Neuron (in vitro differentiated cells): ENCODE results near the gene SHKBP1.

Experiments
- H2AFZ ChIP-seq: one replicate; pipeline ENCODE4 v1.6.1; 2013; ENCODE audit warnings: low read depth, mild to moderate bottlenecking, inconsistent platforms, low read length, moderate library complexity
- H3K27me3 ChIP-seq: one replicate; pipeline ENCODE4 v1.6.1; 2013; ENCODE audit warnings: low read length; ENCODE audit not compliant: insufficient read depth
- H3K36me3 ChIP-seq: one replicate; pipeline ENCODE4 v1.6.1; 2013; ENCODE audit warnings: low read length; ENCODE audit not compliant: insufficient read depth
- H3K4me1 ChIP-seq: one replicate; pipeline ENCODE4 v1.6.1; 2013; ENCODE audit warnings: low read length; ENCODE audit not compliant: insufficient read depth
- H3K4me3 ChIP-seq: 2 replicates; pipeline ENCODE4 v1.5.1; 2013; ENCODE audit warnings: mild to moderate bottlenecking, low read length, moderate library complexity
- H3K9me3 ChIP-seq: one replicate; pipeline ENCODE4 v1.6.1; 2013; ENCODE audit warnings: low read length

The SHKBP1 gene, protein sequence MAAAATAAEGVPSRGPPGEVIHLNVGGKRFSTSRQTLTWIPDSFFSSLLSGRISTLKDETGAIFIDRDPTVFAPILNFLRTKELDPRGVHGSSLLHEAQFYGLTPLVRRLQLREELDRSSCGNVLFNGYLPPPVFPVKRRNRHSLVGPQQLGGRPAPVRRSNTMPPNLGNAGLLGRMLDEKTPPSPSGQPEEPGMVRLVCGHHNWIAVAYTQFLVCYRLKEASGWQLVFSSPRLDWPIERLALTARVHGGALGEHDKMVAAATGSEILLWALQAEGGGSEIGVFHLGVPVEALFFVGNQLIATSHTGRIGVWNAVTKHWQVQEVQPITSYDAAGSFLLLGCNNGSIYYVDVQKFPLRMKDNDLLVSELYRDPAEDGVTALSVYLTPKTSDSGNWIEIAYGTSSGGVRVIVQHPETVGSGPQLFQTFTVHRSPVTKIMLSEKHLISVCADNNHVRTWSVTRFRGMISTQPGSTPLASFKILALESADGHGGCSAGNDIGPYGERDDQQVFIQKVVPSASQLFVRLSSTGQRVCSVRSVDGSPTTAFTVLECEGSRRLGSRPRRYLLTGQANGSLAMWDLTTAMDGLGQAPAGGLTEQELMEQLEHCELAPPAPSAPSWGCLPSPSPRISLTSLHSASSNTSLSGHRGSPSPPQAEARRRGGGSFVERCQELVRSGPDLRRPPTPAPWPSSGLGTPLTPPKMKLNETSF

DNA sequence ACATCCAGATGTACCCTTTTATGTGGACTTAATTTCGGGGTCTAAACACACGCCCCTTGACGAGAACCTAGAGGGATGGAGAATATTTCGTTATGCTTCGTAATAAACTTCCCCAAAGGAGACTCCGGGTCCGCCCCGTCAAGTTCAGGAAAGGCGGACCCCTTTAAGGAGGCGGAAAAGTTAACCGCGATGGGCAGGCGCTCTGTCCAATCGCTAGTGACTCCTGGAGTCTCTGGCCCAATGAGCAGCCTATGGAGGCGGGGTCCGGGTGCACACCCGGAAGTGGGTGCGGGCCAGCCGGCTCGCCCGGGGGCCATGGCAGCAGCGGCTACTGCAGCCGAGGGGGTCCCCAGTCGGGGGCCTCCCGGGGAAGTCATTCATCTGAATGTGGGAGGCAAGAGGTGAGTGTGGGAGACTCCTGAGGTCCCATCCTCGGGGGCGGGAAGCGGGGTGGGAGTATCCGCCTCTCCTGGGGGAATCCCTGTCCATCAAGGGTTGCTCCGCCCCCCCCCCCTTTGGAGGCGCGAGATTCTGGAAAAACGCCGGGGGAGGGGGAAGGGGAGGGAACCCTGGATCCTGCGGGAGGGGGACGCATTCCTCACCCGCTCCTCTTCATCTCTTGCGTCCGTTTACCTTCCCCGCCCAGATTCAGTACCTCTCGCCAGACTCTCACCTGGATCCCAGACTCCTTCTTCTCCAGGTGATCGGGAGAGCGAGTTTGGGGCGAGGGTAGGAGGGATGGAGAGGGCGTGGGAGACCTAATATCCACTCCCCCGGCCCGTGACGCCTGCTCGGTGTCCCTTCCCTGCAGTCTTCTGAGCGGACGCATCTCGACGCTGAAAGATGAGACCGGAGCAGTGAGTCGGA is at the start of gene SHKBP1:
Gene SHKBP1 (plus strand): TSS at position 289 of the 867 bp plus-strand sequence. CDS start 27 bp downstream, at position 316.
- no peaks in the 10 kb centered on the region for H3K9me3 ChIP-seq
- H3K27me3 ChIP-seq, result no peaks in the 10 kb centered on the region
- peak within 1 kb of the TSS; percentile 88 for H2AFZ ChIP-seq
- H3K4me3 ChIP-seq, result peak within 1 kb of the TSS; percentile 91
- H3K36me3 ChIP-seq, result peaks cover 22% of the 10 kb centered on the region
- H3K4me1 ChIP-seq, result peaks cover 5% of the 10 kb centered on the region

DNA sequence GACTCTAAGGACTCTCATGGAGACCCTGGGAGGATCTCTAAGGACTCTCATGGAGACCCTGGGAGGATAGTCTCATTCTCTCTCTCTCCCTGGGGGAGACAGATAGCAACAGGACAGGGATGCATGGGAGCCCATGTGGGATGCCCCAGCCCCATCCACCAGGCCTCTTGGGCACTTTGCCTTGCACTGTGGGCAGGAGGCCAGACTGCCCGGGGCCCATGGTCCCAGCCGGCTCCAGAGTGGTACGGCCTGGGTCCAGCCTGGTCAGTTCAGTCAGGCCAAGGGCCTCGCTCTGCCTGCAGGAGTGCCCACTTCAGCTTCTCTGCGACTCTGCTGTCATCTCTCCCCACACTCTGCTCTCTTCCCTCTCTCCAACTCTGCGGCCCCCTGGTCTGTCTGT is 48.6 kb upstream of the SHKBP1 start:
- H3K4me3 ChIP-seq, result no peak overlapping the region

DNA sequence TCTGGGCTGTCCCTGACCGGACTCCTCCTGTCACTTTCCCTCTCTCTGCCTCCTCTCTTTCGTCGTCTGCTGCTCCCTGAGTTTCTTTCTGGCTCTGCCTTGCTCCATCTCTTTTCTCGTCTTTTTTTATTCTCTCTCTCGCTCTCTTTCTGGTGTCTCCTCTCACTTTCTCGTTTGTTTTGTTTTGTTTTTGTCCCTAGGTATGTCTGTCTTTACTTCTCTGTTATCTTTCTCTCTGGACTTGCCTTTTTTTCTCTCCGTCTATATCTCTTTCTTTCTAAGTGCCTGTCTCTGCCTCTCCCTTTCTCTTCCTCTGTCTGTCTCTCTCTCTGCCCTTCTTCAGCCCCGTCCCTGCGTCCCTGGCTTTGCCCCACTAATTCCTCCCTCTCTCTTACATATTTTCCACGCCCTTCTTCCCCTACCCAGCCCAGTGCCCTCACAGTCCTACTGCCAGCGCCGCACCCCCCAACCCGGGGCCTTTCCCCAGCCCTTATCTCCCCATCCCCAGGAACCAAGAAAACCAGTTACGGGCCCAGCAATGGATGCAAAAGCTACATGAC is 48.1 kb upstream of the SHKBP1 start:
- Histone ChIP-seq H3K4me1 (peaks cover 4% of the 10 kb centered on the region), H3K27me3 (peaks cover 10% of the 10 kb centered on the region), H3K9me3 (no peaks in the 10 kb centered on the region), H2AFZ (no peak overlapping the region), H3K36me3 (no peaks in the 10 kb centered on the region), H3K4me3 (no peak overlapping the region)

More for the DNA sequence above, 48.6 kb upstream of the SHKBP1 start:
- Histone ChIP-seq H3K36me3 (no peaks in the 10 kb centered on the region), H2AFZ (no peak overlapping the region), H3K4me1 (peaks cover 4% of the 10 kb centered on the region), H3K9me3 (no peaks in the 10 kb centered on the region), H3K27me3 (peaks cover 10% of the 10 kb centered on the region)

DNA sequence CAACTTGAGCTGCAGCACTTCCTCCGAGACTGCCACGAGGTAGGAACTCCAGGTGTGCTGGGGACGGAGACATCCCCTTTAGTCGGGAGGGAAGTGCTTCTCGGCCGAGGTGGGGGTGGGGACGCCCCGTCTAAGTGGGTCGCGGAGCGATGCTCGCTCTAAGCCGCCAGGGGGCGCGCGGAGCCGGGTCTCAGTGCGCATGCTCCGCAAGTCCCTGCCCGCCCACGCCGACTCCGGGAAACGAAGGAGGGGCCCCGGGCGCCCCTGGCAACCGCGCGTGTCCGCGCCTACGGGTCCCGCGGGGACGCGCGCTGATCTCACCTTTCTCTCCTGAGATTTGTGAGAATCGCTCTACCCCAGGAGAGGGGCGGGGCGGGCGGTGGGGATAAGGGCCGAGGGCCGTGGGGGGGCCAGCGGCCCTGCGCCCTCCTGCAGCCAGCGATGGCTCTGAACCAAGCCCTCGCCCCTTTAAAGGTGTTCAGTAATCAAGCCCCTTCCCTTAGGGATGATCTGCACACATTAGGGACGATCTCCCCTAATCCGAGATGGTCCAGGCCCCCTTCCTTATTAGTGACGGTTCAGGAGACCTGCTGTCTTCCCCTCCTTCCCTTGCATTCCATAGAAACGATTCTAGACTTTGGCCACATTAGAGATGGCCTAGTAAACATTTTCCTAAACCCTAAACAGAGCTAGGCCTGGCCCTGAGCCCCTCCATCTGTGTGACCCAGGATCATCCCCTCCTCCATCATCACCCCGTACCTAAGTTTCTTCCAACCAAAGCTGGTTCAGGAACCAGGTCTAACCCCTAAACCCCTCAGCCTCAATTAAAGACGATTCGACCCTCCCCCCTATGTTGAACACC is 47.3 kb upstream of the SHKBP1 start:
- no peak overlapping the region for H2AFZ ChIP-seq
- H3K27me3 ChIP-seq, result peaks cover 10% of the 10 kb centered on the region
- no peaks in the 10 kb centered on the region for H3K36me3 ChIP-seq
- peaks cover 4% of the 10 kb centered on the region for H3K4me1 ChIP-seq
- no peaks in the 10 kb centered on the region for H3K9me3 ChIP-seq
- peak overlapping the region; percentile 39 for H3K4me3 ChIP-seq

DNA sequence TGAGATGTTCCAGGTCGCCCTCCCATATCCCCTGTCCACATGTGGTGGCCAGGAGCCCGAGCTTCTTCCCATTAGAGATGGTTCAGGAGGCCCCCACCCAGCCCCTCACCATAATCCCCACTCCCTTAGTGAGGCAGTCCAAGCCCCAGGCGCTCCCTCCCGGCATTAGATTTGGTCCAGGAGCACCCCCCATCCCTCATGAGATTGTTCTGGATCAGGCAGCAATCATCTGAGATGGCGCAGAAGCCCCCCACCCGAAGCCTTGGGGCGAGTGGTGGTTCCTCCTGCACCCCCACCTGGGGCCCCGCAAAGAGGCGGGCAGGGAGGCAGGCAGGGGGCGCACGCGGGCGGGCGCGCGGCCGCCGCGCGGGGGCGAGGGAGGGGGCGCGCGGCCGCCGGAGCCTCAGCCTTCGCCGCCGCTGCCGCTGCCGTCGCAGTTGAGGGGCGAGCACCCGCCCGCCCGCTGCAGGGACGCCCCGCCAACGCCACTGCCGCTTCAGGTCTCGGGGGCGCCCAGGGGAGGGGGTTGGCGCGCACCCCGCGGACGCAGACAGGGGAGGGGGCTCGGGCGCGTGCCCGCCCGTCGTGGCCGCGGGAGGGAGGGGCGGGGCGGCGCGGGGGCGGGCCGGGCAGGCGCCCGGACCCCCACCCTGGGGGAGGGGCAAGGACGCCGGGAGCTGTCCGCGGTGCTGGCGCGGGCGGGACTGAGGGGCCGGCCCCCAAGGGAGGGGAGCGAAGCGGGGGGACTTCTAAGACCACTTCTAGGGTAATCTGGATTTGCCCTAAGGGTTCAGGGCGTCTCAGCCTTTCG is 46.4 kb upstream of the SHKBP1 start:
- peaks cover 4% of the 10 kb centered on the region for H3K4me1 ChIP-seq
- no peak overlapping the region for H2AFZ ChIP-seq
- H3K4me3 ChIP-seq, result peak overlapping the region; percentile 39
- peaks cover 6% of the 10 kb centered on the region for H3K27me3 ChIP-seq
- no peaks in the 10 kb centered on the region for H3K36me3 ChIP-seq
- H3K9me3 ChIP-seq, result no peaks in the 10 kb centered on the region

DNA sequence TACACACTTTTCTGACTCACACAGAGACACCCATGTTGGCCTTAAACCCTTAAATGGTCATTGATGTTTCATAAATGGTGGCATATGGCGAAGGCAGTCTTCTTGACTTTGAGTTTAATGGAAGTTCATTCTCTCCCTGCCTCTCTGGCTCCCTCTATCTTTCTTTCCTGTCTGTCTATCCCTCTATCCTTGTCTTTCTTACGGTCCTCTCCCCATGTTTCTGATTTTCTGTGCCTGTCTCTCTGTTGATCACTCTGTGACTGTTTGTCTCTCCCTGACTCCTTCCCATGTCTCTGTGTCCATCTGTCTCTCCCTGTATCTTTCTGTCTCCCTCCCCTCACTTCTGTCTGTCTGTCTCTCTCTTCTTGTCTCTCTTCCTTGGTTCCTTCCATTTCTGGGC is 43.2 kb upstream of the SHKBP1 start:
- H3K36me3 ChIP-seq, result no peaks in the 10 kb centered on the region
- no peak overlapping the region for H2AFZ ChIP-seq
- no peak overlapping the region for H3K4me3 ChIP-seq
- peaks cover 2% of the 10 kb centered on the region for H3K27me3 ChIP-seq
- H3K9me3 ChIP-seq, result no peaks in the 10 kb centered on the region
- H3K4me1 ChIP-seq, result peaks cover 4% of the 10 kb centered on the region

DNA sequence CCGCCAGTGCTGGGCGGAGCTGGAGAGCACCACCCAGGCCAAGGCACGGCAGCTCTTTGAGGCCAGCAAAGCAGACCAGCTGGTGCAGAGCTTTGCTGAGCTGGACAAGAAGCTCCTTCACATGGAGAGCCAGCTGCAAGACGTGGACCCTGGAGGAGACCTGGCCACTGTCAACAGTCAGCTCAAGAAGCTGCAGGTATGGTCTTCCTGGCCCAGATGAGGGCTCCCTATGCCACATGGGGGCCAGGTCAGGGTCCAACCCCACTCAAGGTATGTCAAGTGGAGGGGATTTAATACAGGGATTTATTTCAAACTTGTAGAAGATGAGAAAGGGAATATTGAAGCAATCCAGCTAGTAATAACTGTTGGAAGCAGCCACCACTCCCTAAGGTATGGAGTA is 42.5 kb upstream of the SHKBP1 start:
- Histone ChIP-seq H3K9me3 (no peaks in the 10 kb centered on the region), H3K36me3 (no peaks in the 10 kb centered on the region), H2AFZ (no peak overlapping the region), H3K4me3 (no peak overlapping the region), H3K27me3 (peaks cover 2% of the 10 kb centered on the region), H3K4me1 (peaks cover 4% of the 10 kb centered on the region)

DNA sequence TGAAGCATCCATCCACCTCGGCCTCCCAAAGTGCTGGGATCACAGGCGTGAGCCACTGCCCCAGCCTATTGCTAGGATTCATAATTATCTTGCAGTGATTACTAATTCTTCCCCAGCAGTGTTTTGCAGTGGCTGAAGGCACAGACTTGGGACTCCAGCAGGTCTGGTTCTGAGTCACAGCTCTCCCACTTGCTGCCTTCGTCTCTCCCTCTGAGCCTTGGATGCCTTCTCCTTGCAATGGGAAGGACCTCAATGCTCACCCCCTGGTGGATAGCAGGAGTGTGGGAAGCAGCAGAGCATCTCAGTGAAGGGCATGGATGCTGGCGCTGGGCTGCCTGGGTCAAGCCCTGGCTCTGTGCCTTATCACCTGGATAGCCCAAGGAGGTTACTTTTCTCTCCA is 37.6 kb upstream of the SHKBP1 start:
- no peaks in the 10 kb centered on the region for H3K36me3 ChIP-seq
- H3K27me3 ChIP-seq, result no peaks in the 10 kb centered on the region
- no peak overlapping the region for H2AFZ ChIP-seq
- no peaks in the 10 kb centered on the region for H3K4me1 ChIP-seq
- H3K9me3 ChIP-seq, result no peaks in the 10 kb centered on the region
- no peak overlapping the region for H3K4me3 ChIP-seq

DNA sequence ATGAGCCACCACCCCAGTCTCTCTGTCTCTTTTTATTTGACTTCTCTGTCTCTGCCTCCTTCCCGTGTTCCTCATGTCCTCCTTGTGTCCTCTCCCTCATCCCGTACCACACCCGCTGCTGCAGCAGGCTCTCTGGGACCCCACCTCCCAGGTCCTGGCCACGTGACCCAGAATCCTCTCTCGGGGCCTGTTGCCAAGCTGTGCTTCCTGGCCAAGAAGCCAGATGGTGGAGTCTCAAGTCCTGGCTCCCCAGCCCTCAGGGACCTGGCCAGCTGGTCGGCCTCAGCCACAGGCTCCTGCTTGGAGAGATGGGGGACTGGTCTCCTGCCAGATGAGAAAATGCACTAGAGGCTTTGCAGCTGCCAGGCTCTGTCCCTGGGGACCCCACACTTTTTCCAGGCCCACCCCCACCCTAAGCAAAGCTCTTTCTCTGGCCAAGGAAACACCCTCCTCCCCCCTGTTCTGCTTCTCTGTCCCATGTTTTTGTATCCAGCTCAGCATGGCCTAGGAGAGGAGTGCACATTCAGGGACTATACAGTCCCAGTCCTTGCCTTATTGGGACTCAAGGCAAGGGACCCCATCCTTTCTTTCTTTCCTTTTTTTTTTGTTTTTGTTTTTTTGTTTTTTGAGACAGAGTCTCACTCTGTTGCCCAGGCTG is 34.3 kb upstream of the SHKBP1 start:
- no peaks in the 10 kb centered on the region for H3K4me1 ChIP-seq

DNA sequence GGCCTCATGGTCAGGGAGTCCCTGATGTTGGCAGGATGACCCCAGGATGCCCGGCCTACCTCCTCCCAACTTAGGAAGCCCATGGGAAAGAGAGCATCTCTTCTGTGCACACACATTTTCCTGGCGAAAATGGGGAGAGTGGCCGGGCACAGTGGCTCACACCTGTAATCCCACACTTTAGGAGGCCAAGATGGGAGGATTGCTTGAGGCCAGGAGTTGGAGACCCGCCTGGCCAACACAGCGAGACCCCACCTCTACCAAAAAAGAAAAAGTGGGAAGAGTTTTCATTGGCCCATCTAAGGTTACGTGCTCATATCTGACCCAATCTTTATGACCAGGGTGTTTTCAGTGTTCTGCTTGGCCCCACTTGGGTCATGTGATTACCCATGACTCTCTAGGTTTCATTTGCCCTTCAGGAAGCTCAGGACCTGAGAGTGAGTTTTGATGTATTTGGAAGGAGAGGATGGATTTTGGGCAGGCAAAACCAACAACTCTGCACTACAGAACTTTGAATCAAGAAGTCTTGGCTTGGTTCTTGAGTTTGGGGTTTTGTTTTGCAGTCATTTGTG is 33.6 kb upstream of the SHKBP1 start:
- no peaks in the 10 kb centered on the region for H3K9me3 ChIP-seq
- H3K4me3 ChIP-seq, result no peak overlapping the region
- H2AFZ ChIP-seq, result no peak overlapping the region
- no peaks in the 10 kb centered on the region for H3K27me3 ChIP-seq
- no peaks in the 10 kb centered on the region for H3K36me3 ChIP-seq
- no peaks in the 10 kb centered on the region for H3K4me1 ChIP-seq

More for the DNA sequence above, 34.3 kb upstream of the SHKBP1 start:
- H3K4me3 ChIP-seq, result no peak overlapping the region
- no peaks in the 10 kb centered on the region for H3K36me3 ChIP-seq
- no peak overlapping the region for H2AFZ ChIP-seq
- no peaks in the 10 kb centered on the region for H3K9me3 ChIP-seq
- no peaks in the 10 kb centered on the region for H3K27me3 ChIP-seq
